HG03575 (cell line): Measurements from ENCODE around the gene ALDH8A1.

Source experiments
- ATAC-seq: cut with Tn5 transposase; IDR thresholded peaks from one replicate; pipeline ENCODE4 v1.9.1; 2021; ENCODE audit not compliant: unreplicated experiment, insufficient number of reproducible peaks, low FRiP score; ENCODE audit errors: extremely low read depth

The ALDH8A1 gene

DNA sequence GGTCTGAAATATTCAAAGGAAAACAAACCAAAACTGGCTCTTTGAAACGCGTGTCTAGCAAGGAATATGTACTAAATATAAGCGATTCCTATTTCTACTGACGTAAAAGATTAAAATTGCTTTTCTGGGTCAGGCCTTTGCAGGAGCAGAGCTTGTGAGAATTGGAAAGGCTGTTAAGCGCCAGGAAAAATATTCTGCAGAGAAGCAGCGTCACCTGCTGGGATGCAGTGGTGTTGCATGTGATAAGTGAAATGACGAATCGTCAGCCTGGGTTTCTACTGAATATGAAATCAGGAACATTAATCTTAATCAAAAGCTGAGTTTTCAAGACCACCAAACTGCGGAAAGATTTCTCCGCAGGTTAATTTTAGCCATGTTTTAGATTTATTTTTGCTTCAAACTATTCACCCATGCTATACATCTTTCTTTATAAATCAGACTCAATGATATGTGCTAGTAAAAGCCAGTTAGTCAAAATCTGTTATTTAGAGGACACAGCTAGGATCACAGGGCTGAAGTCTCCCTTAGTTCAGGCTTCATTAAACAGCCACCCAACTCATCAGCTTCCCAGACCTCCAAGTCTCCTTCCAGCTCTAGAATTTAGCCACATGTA, 67.4 kb downstream of the ALDH8A1 start:
- ATAC-seq, result no peak

DNA sequence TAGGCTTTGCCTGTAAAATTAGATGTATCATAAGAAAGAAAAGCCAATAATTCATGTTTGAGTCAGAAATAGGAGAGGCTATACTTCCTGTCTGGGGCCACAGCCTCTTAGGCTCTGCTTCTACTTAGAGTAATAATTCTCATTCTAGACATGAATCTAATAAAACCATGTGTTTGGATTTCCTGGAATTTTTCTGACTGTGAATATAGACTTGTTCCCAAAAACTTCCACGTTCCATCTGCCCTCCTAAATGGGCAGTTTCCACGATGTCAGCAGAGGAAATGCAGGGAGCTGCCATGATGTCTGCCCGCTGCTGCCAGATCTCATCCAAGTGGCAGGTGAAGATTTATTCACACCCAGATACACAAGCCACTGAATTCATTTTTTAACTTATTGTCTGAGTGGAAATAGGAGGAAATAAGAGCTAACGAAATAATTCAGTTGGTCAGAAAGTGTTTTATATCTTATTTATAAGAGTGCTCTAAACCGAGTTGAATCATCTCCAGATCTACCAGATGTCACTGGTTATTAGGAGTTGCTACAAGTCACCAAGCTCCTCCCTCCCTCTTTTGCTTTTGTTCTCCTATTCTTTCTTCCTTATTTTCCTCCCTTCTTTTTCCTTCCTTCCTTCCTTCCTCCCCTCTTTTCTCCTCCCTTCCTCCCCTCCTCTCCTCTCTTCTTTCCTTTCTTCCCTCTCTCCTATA, 69.3 kb downstream of the ALDH8A1 start:
- ATAC-seq, result no peak

DNA sequence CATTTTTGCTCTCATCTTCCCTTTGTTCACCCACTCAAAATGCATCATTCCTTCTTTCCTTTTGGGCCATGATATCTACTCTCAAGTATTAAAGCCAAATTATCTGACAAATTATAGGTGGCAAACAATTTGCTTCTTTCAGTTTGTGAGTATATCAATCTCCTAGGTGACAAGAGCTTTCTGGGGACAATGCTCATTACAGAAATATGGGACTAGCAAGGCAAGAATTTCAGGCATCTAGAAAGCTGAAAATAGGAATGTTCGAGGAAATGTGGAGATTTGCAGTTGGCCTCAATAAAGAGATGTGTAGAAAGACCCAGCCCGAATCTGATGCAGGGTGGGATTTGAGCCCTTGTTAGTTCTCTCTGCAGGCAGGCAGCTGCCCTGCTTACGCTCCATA, 71.8 kb downstream of the ALDH8A1 start:
- no peak for ATAC-seq

GRCh38 chr6:134875367-134875766, 74.5 kb downstream of the ALDH8A1 start:
- no peak for ATAC-seq

GRCh38 chr6:134873500-134874388, 76.2 kb downstream of the ALDH8A1 start:
- no peak for ATAC-seq

DNA sequence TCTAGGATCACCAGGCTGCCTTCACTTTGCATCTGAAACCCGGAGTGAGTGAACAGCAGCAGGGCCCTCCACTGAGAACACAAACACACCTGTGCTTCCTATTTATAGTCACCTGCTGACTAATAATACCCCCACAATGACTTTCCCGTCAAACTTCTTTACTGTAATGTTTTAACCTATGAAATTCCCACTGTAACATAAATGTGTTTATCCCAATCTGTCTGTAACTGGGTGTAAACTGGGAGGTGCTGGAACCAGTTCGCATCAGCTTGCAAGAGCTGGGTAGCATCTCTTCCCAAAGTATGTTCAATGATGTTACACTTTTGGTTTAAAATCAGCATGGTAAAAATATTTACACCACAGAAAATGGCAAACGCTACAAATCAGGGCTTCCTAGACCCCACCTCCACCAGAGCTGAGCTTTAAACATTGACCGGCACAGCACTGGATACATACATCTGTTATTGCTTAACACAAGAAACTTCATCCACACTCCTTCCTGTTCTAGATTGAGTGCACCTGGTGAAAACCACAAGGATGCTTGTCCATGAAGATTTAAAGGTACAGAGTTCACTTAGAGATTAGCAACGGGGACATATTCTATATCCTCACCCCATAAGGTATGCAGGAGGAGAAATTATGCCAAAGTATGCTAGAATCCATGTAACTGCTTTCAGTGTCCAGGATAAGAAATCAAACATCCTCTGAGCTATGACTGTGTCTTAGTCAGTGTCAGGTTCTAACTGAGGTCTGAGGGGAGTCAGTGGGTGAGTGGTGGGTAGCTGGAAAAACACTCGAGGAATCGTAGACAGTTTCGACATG, 79.0 kb downstream of the ALDH8A1 start:
- ATAC-seq, result peak; percentile 89

DNA sequence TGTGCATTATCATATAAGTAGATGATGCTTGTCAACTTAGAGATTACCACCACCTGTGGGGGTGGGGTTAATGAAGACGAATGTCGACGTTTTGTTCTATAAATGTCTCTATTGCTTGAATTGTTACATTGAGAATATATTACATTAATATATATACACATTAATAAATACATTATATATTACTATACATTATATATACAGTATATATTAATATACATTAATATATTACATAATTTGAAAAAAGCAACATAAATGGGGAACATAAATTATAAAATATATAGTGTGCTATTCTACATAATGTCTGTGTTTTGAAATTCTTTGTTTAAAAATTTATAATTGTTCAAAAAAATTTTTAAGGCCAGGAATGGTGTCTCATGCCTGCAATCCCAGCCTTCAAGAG, 81.1 kb downstream of the ALDH8A1 start:
- ATAC-seq, result no peak
